ENCODE data around the gene SLC2A8.
A peak's percentile ranks its signal among the peaks of the same experiment; 100 is the strongest.

The SLC2A8 gene

GRCh38 chr9:127369428-127369827, 27.5 kb upstream of the SLC2A8 start:
- no peak overlapping the region for H3K4ac ChIP-seq (ENCODE audit: low read depth in 1 of 2, low read length in 2 of 2)
- H3K14ac ChIP-seq (ENCODE audit: low read length in 2 of 2), result no peak overlapping the region
- H2BK12ac ChIP-seq (ENCODE audit: low read length in 2 of 2), result no peak overlapping the region
- peaks cover 0 to 4% of the 10 kb centered on the region in 2 experiments for H3K36me3 ChIP-seq (ENCODE audit: control insufficient read depth in 1 of 2, insufficient read depth in 2 of 2, low read depth in 1 of 2, low read length in 2 of 2)
- no peak overlapping the region for H3K9ac ChIP-seq (ENCODE audit: low read length)
- DNase-seq, result no peak
- H3K79me1 ChIP-seq (replicated peaks; ENCODE audit: low read length, poor library complexity, severe bottlenecking), result no peaks in the 10 kb centered on the region
- no peak overlapping the region for H2AK5ac ChIP-seq (ENCODE audit: low read length, severe bottlenecking)
- no peaks in the 10 kb centered on the region for H3K4me1 ChIP-seq (ENCODE audit: control insufficient read depth, insufficient read depth, low read depth, low read length)
- no peak overlapping the region for H3K27ac ChIP-seq (ENCODE audit: low read length, poor library complexity, severe bottlenecking)
- no peak overlapping the region for H2BK15ac ChIP-seq (ENCODE audit: low read depth, poor library complexity, severe bottlenecking)
- no peak overlapping the region for H2AFZ ChIP-seq (ENCODE audit: low read depth, low read length)
- no peak overlapping the region for H3K23ac ChIP-seq (ENCODE audit: low read length in 2 of 2)
- H3K9me3 ChIP-seq (ENCODE audit: control insufficient read depth, low read length), result no peaks in the 10 kb centered on the region
- no peak overlapping the region for H3K4me3 ChIP-seq (ENCODE audit: insufficient read depth in 1 of 2, low read depth in 1 of 2, low read length in 2 of 2)
- WGBS, result 85% methylated on average over 8 of the region's 8 CpGs
- H3K27me3 ChIP-seq (ENCODE audit: control insufficient read depth in 1 of 2, insufficient read depth in 1 of 2, low read length in 2 of 2), result peaks cover 14 to 94% of the 10 kb centered on the region in 2 experiments
- no peak overlapping the region for H4K91ac ChIP-seq (ENCODE audit: low read length)
- no peak overlapping the region for H3K4me2 ChIP-seq (ENCODE audit: low read length, poor library complexity, severe bottlenecking)
- no peak overlapping the region for H4K8ac ChIP-seq (ENCODE audit: low read length)
- no peak overlapping the region for H3K18ac ChIP-seq (ENCODE audit: low read depth in 1 of 2, low read length in 2 of 2)
- no peak overlapping the region for H2BK120ac ChIP-seq (ENCODE audit: low read depth, low read length)
- H2BK5ac ChIP-seq (ENCODE audit: low read depth, low read length, poor library complexity, severe bottlenecking), result no peak overlapping the region

DNA sequence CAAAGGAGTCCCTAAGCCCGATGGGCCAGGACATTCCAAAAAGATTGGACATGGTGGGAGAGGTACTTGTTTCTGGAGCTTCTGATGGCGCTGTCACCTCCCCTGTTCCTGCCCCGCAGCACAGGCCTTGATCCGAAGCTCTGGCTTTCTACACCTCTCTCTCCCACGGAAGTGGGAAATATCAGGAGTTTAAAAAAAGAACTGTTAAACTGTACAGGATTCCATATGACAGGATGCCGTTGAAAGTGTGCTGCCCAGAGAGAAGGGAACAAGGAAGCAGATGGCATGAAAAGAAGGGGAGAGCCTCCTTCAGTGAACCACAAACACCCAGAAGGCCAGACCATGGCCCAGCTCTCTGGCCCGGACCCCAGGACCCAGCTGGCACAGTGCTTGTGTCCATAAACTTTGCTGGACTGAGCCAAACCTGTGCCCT, 26.8 kb upstream of the SLC2A8 start:
- H2BK15ac ChIP-seq (ENCODE audit: low read depth, poor library complexity, severe bottlenecking), result no peak overlapping the region
- 86% methylated on average over 6 of the region's 7 CpGs for WGBS
- H3K18ac ChIP-seq (ENCODE audit: low read depth in 1 of 2, low read length in 2 of 2), result no peak overlapping the region
- H3K4ac ChIP-seq (ENCODE audit: low read depth in 1 of 2, low read length in 2 of 2), result no peak overlapping the region
- no peaks in the 10 kb centered on the region for H3K4me1 ChIP-seq (ENCODE audit: control insufficient read depth, insufficient read depth, low read depth, low read length)
- H3K4me3 ChIP-seq (ENCODE audit: insufficient read depth in 1 of 2, low read depth in 1 of 2, low read length in 2 of 2), result no peak overlapping the region
- H2AK5ac ChIP-seq (ENCODE audit: low read length, severe bottlenecking), result no peak overlapping the region
- no peak for DNase-seq
- no peak overlapping the region for H2AFZ ChIP-seq (ENCODE audit: low read depth, low read length)
- no peak overlapping the region for H3K27ac ChIP-seq (ENCODE audit: low read length, poor library complexity, severe bottlenecking)
- peak overlapping the region in 1 of 2 experiments; percentile 29 for H3K23ac ChIP-seq (ENCODE audit: low read length in 2 of 2)
- H4K91ac ChIP-seq (ENCODE audit: low read length), result no peak overlapping the region
- no peak overlapping the region for H2BK5ac ChIP-seq (ENCODE audit: low read depth, low read length, poor library complexity, severe bottlenecking)
- no peak overlapping the region for H3K9ac ChIP-seq (ENCODE audit: low read length)
- H3K36me3 ChIP-seq (ENCODE audit: control insufficient read depth in 1 of 2, insufficient read depth in 2 of 2, low read depth in 1 of 2, low read length in 2 of 2), result peaks cover 0 to 4% of the 10 kb centered on the region in 2 experiments
- no peak overlapping the region for H3K4me2 ChIP-seq (ENCODE audit: low read length, poor library complexity, severe bottlenecking)
- H3K27me3 ChIP-seq (ENCODE audit: control insufficient read depth in 1 of 2, insufficient read depth in 1 of 2, low read length in 2 of 2), result peaks cover 14 to 94% of the 10 kb centered on the region in 2 experiments
- no peaks in the 10 kb centered on the region for H3K9me3 ChIP-seq (ENCODE audit: control insufficient read depth, low read length)
- no peak overlapping the region for H2BK12ac ChIP-seq (ENCODE audit: low read length in 2 of 2)
- H3K79me1 ChIP-seq (replicated peaks; ENCODE audit: low read length, poor library complexity, severe bottlenecking), result no peaks in the 10 kb centered on the region
- no peak overlapping the region for H2BK120ac ChIP-seq (ENCODE audit: low read depth, low read length)
- H4K8ac ChIP-seq (ENCODE audit: low read length), result no peak overlapping the region
- H3K14ac ChIP-seq (ENCODE audit: low read length in 2 of 2), result no peak overlapping the region

DNA sequence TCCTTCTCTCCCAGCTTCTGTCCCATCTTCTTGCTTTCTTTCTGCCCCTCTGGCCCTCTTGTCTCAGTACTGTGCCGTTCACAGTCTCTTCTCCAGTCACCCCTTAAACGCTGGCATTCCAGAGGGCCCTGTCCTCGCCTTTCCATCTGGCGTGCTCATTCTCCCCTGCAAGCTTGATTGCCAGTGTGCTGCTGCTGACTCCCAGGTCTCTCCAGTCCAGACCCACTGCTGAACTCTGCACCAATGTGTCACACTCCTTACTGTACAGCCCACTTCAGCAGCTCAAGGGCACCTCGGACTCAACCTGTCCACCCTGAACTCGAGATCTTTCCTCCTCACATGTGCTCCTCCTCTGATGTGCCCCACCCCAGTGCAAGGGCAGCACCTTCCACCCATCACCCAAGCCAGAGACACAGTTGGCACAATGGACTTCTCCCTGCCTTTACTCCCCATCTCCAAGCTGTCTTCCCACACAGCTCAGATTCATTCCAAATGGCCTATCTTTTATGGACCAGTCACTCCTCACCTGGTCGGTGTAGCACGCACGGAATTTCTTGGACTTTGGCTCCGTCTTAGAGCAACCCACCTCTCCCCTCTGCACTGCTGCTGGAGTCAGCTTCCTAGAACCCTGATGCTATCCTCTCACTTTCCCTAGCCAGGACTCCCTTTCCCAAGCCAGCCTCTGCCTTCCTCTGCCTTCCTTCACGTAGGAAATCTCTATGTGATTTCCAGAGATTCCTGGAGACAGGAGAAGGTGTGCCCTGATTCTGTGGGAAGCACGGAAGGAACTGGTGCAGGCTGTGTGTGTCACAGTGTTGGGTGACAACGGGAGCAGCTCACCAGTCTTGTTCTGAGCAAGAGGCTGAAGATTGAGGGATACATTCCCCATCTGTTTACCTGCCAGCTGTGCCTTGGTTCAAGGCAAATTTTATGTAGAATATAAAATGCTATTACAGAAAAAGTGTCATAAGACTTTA, 26.0 kb upstream of the SLC2A8 start:
- no peaks in the 10 kb centered on the region for H3K4me1 ChIP-seq (ENCODE audit: control insufficient read depth, insufficient read depth, low read depth, low read length)

GRCh38 chr9:127380479-127380878, 16.5 kb upstream of the SLC2A8 start:
- no peak overlapping the region for H3K18ac ChIP-seq (ENCODE audit: low read depth in 1 of 2, low read length in 2 of 2)
- H3K23ac ChIP-seq (ENCODE audit: low read length in 2 of 2), result no peak overlapping the region
- peaks cover 8% of the 10 kb centered on the region for H3K4me1 ChIP-seq (ENCODE audit: control insufficient read depth, insufficient read depth, low read depth, low read length)
- no peak overlapping the region for H3K14ac ChIP-seq (ENCODE audit: low read length in 2 of 2)
- H3K79me1 ChIP-seq (replicated peaks; ENCODE audit: low read length, poor library complexity, severe bottlenecking), result no peaks in the 10 kb centered on the region
- H2BK15ac ChIP-seq (ENCODE audit: low read depth, poor library complexity, severe bottlenecking), result no peak overlapping the region
- H2BK120ac ChIP-seq (ENCODE audit: low read depth, low read length), result no peak overlapping the region
- 96% methylated on average over 3 of the region's 3 CpGs for WGBS
- no peak overlapping the region for H3K4me2 ChIP-seq (ENCODE audit: low read length, poor library complexity, severe bottlenecking)
- H3K27ac ChIP-seq (ENCODE audit: low read length, poor library complexity, severe bottlenecking), result no peak overlapping the region
- H3K9me3 ChIP-seq (ENCODE audit: control insufficient read depth, low read length), result peaks cover 11% of the 10 kb centered on the region
- H3K36me3 ChIP-seq (ENCODE audit: control insufficient read depth in 1 of 2, insufficient read depth in 2 of 2, low read depth in 1 of 2, low read length in 2 of 2), result no peaks in the 10 kb centered on the region
- H3K4ac ChIP-seq (ENCODE audit: low read depth in 1 of 2, low read length in 2 of 2), result no peak overlapping the region
- H2BK5ac ChIP-seq (ENCODE audit: low read depth, low read length, poor library complexity, severe bottlenecking), result no peak overlapping the region
- no peak overlapping the region for H2AFZ ChIP-seq (ENCODE audit: low read depth, low read length)
- no peak overlapping the region for H2AK5ac ChIP-seq (ENCODE audit: low read length, severe bottlenecking)
- H3K9ac ChIP-seq (ENCODE audit: low read length), result no peak overlapping the region
- no peak overlapping the region for H4K91ac ChIP-seq (ENCODE audit: low read length)
- no peak overlapping the region for H2BK12ac ChIP-seq (ENCODE audit: low read length in 2 of 2)
- DNase-seq, result no peak
- peaks cover 26 to 98% of the 10 kb centered on the region in 2 experiments for H3K27me3 ChIP-seq (ENCODE audit: control insufficient read depth in 1 of 2, insufficient read depth in 1 of 2, low read length in 2 of 2)
- no peak overlapping the region for H4K8ac ChIP-seq (ENCODE audit: low read length)
- H3K4me3 ChIP-seq (ENCODE audit: insufficient read depth in 1 of 2, low read depth in 1 of 2, low read length in 2 of 2), result no peak overlapping the region

More for the DNA sequence above, 26.0 kb upstream of the SLC2A8 start:
- Histone ChIP-seq H2BK120ac (ENCODE audit: low read depth, low read length) (no peak overlapping the region), H2BK15ac (ENCODE audit: low read depth, poor library complexity, severe bottlenecking) (no peak overlapping the region), H3K79me1 (replicated peaks; ENCODE audit: low read length, poor library complexity, severe bottlenecking) (no peaks in the 10 kb centered on the region), H3K18ac (ENCODE audit: low read depth in 1 of 2, low read length in 2 of 2) (no peak overlapping the region), H3K4me2 (ENCODE audit: low read length, poor library complexity, severe bottlenecking) (no peak overlapping the region), H3K4ac (ENCODE audit: low read depth in 1 of 2, low read length in 2 of 2) (no peak overlapping the region), H2BK12ac (ENCODE audit: low read length in 2 of 2) (no peak overlapping the region), H3K27ac (ENCODE audit: low read length, poor library complexity, severe bottlenecking) (no peak overlapping the region), H2BK5ac (ENCODE audit: low read depth, low read length, poor library complexity, severe bottlenecking) (no peak overlapping the region), H3K9ac (ENCODE audit: low read length) (no peak overlapping the region), H3K23ac (ENCODE audit: low read length in 2 of 2) (no peak overlapping the region), H3K14ac (ENCODE audit: low read length in 2 of 2) (no peak overlapping the region), H3K4me3 (ENCODE audit: insufficient read depth in 1 of 2, low read depth in 1 of 2, low read length in 2 of 2) (no peak overlapping the region), H2AK5ac (ENCODE audit: low read length, severe bottlenecking) (no peak overlapping the region), H4K8ac (ENCODE audit: low read length) (no peak overlapping the region), H4K91ac (ENCODE audit: low read length) (no peak overlapping the region), H2AFZ (ENCODE audit: low read depth, low read length) (no peak overlapping the region), H3K36me3 (ENCODE audit: control insufficient read depth in 1 of 2, insufficient read depth in 2 of 2, low read depth in 1 of 2, low read length in 2 of 2) (no peaks in the 10 kb centered on the region), H3K27me3 (ENCODE audit: control insufficient read depth in 1 of 2, insufficient read depth in 1 of 2, low read length in 2 of 2) (peaks cover 14 to 93% of the 10 kb centered on the region in 2 experiments), H3K9me3 (ENCODE audit: control insufficient read depth, low read length) (no peaks in the 10 kb centered on the region)
- WGBS, result 91% methylated on average over 13 of the region's 13 CpGs
- no peak for DNase-seq

Data from mesenchymal stem cell (in vitro differentiated cells and primary cell).